Neural cell (in vitro differentiated cells): ENCODE results near the gene GUCY1A2. TPM values are rescaled to one million over a fixed set of nuclear protein-coding genes. Genes with fewer than 3 reads are reported as not detected.

Experiments
- H2AFZ ChIP-seq: fragments of 200-600, 300-800 bp; sonication (generic), shearing (Covaris generic); 2 replicates; pipeline ENCODE4 v1.6.0; 2014; ENCODE audit warnings: low read depth, mild to moderate bottlenecking, antibody characterized with exemption, low read length, moderate library complexity
- H3F3A ChIP-seq: fragments of 200-600 bp; shearing (Covaris generic); 2 replicates; pipeline ENCODE4 v1.6.1; 2016; ENCODE audit warnings: mild to moderate bottlenecking, moderate library complexity, mixed read lengths, antibody characterized with exemption, low read length; ENCODE audit not compliant: insufficient read depth, poor library complexity, severe bottlenecking
- H3K27ac ChIP-seq: fragments of 200-600, 300-800 bp; sonication (generic), shearing (Covaris generic); 2 replicates; pipeline ENCODE4 v1.5.1; 2014; ENCODE audit warnings: mild to moderate bottlenecking, low read length, moderate library complexity
- H3K27me3 ChIP-seq: fragments of 300-800, 200-600 bp; sonication (generic), shearing (Covaris generic); 2 replicates; pipeline ENCODE4 v1.6.0; 2014; ENCODE audit warnings: mild to moderate bottlenecking, low read depth, low read length, moderate library complexity; ENCODE audit not compliant: insufficient read depth
- H3K36me3 ChIP-seq: fragments of 300-800, 200-600 bp; sonication (generic), shearing (Covaris generic); 2 replicates; pipeline ENCODE4 v1.5.1; 2014; ENCODE audit warnings: mild to moderate bottlenecking, antibody characterized with exemption, low read length, moderate library complexity; ENCODE audit not compliant: insufficient read depth
- H3K4me2 ChIP-seq: fragments of 300-800, 200-600 bp; sonication (generic), shearing (Covaris generic); 2 replicates; pipeline ENCODE4 v1.6.0; 2014; ENCODE audit warnings: mild to moderate bottlenecking, low read length
- H3K4me3 ChIP-seq: fragments of 300-800, 200-600 bp; sonication (generic), shearing (Covaris generic); 2 replicates; pipeline ENCODE4 v1.5.1; 2014; ENCODE audit warnings: mild to moderate bottlenecking, low read length, moderate library complexity
- H3K79me2 ChIP-seq: fragments of 200-600 bp; shearing (Covaris generic); replicated peaks from 2 replicates; pipeline ENCODE4 v1.6.0; 2014; ENCODE audit warnings: mild to moderate bottlenecking, low read length, moderate library complexity; ENCODE audit not compliant: insufficient read depth
- H3K9ac ChIP-seq: fragments of 300-800, 200-600 bp; sonication (generic), shearing (Covaris generic); 2 replicates; pipeline ENCODE4 v1.6.1; 2016; ENCODE audit warnings: mild to moderate bottlenecking, low read length, mixed read lengths
- H3K9me2 ChIP-seq: fragments of 200-600 bp; shearing (Covaris generic); 2 replicates; pipeline ENCODE4 v1.6.1; 2016; ENCODE audit warnings: mild to moderate bottlenecking, low read length, mixed read lengths; ENCODE audit not compliant: insufficient read depth
- H3K9me3 ChIP-seq: fragments of 200-600, 300-800 bp; sonication (generic), shearing (Covaris generic); 2 replicates; pipeline ENCODE4 v1.6.1; 2016; ENCODE audit warnings: mild to moderate bottlenecking, mixed run types, low read length, moderate library complexity, mixed read lengths
- H4K20me1 ChIP-seq: fragments of 200-600 bp; shearing (Covaris generic); 2 replicates; pipeline ENCODE4 v1.6.1; 2016; ENCODE audit warnings: mild to moderate bottlenecking, mixed run types; ENCODE audit not compliant: insufficient read depth
- CTCF ChIP-seq: fragments of 450-650 bp; IDR thresholded peaks from 2 replicates; pipeline ENCODE4 v1.5.1; 2014; ENCODE audit warnings: antibody characterized with exemption, mild to moderate bottlenecking, moderate library complexity; ENCODE audit not compliant: poor library complexity, severe bottlenecking
- EP300 ChIP-seq: fragments of 450-650 bp; conservative IDR thresholded peaks from 2 replicates; pipeline ENCODE4 v1.6.1; 2014; ENCODE audit warnings: antibody characterized with exemption, mild to moderate bottlenecking, moderate library complexity; ENCODE audit not compliant: poor library complexity, severe bottlenecking
- EZH2 ChIP-seq: fragments of 200-600, 300-800 bp; shearing (Covaris generic), sonication (generic); IDR thresholded peaks from 2 replicates; pipeline ENCODE4 v1.6.1; 2014; ENCODE audit warnings: antibody characterized with exemption, low read length, borderline replicate concordance, mild to moderate bottlenecking; ENCODE audit not compliant: insufficient read depth, poor library complexity, severe bottlenecking
- MXI1 ChIP-seq: fragments of 450-650 bp; conservative IDR thresholded peaks from 2 replicates; pipeline ENCODE4 v1.6.1; 2014; ENCODE audit warnings: antibody characterized with exemption, mild to moderate bottlenecking; ENCODE audit not compliant: poor library complexity, severe bottlenecking
- POLR2AphosphoS5 ChIP-seq: IDR thresholded peaks from 2 replicates; pipeline ENCODE4 v1.6.1; 2012
- RAD21 ChIP-seq: fragments of 450-650 bp; conservative IDR thresholded peaks from 2 replicates; pipeline ENCODE4 v1.6.1; 2014; ENCODE audit warnings: antibody characterized with exemption, mild to moderate bottlenecking, moderate library complexity
- REST ChIP-seq: IDR thresholded peaks from 2 replicates; pipeline ENCODE4 v1.6.1; 2012; ENCODE audit warnings: borderline replicate concordance
- SMC3 ChIP-seq: fragments of 450-650 bp; conservative IDR thresholded peaks from 2 replicates; pipeline ENCODE4 v1.6.1; 2014; ENCODE audit warnings: antibody characterized with exemption, mild to moderate bottlenecking, moderate library complexity; ENCODE audit not compliant: poor library complexity
- TAF1 ChIP-seq: IDR thresholded peaks from 2 replicates; pipeline ENCODE4 v1.6.1; 2012; ENCODE audit warnings: low read depth
- polyA plus RNA-seq: library from polyadenylated mRNA; depleted of rRNA; stranded (reverse); fragments of >200 nt; gene quantifications from 2 replicates; pipeline ENCODE4 v1.2.3, GENCODE V29; 2014

Gene GUCY1A2
- polyA plus RNA-seq, 1 donor from 2014 or later: 5.1 TPM

DNA sequence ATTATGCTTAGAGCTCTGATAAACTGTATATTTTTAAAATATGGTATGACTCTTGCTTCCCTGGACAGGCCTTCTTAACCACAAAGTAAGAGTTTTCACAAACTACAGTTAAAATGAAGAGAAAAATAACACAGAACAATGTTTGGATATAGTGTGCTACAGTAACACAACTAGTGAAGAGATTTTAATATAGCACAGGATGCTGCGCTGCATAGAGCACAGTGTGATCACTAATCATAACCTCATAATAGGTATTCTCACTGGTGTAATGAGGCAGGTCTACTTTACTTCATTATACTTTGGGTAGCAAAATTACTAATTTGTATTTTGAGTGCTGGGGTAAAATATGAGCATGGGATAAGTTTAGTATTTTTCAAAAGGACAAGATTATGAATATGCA lies 256.5 kb downstream of the GUCY1A2 start:
- Histone ChIP-seq H3K27me3 (no peaks in the 10 kb centered on the region), H3K4me2 (no peak overlapping the region), H2AFZ (no peak overlapping the region), H3K4me3 (no peak overlapping the region), H3K36me3 (no peaks in the 10 kb centered on the region), H3F3A (peaks cover 2% of the 10 kb centered on the region), H3K9me2 (no peaks in the 10 kb centered on the region), H4K20me1 (no peaks in the 10 kb centered on the region), H3K9ac (no peak overlapping the region), H3K79me2 (no peaks in the 10 kb centered on the region), H3K27ac (no peak overlapping the region), H3K9me3 (no peaks in the 10 kb centered on the region)
- TF ChIP-seq POLR2AphosphoS5: no peak
- no peak for TF ChIP-seq SMC3
- no peak for TF ChIP-seq MXI1
- no peak for TF ChIP-seq RAD21
- no peak for TF ChIP-seq CTCF
- TF ChIP-seq REST: no peak
- no peak for TF ChIP-seq EP300
- TF ChIP-seq EZH2: no peak
- TF ChIP-seq TAF1: no peak

- H3K27ac ChIP-seq: no peak overlapping the region
- TF ChIP-seq SMC3 (no peak), REST (no peak), MXI1 (no peak)
- no peaks in the 10 kb centered on the region for H3K36me3 ChIP-seq
- no peaks in the 10 kb centered on the region for H3K79me2 ChIP-seq
- no peak overlapping the region for H3K4me2 ChIP-seq
- H3K9ac ChIP-seq: no peak overlapping the region
- H3K4me3 ChIP-seq: no peak overlapping the region
- H3F3A ChIP-seq: no peaks in the 10 kb centered on the region
- H4K20me1 ChIP-seq: no peaks in the 10 kb centered on the region
- no peaks in the 10 kb centered on the region for H3K9me3 ChIP-seq
- no peak overlapping the region for H2AFZ ChIP-seq
- H3K9me2 ChIP-seq: no peaks in the 10 kb centered on the region
- no peaks in the 10 kb centered on the region for H3K27me3 ChIP-seq
Measured at GRCh38 chr11:106761240-106761639, 257.0 kb downstream of the GUCY1A2 start.
